Measurements from ENCODE around the gene SEC61A1.

SEC61A1 gene

GRCh38 chr3:128075522-128076482 is 23.6 kb downstream of the SEC61A1 start:
- Histone ChIP-seq H3K79me2 (no peaks in the 10 kb centered on the region), H3K4me1 (peaks cover 16% of the 10 kb centered on the region), H3K4me2 (ENCODE audit: low read length) (peak overlapping the region; percentile 64), H2AFZ (peak overlapping the region; percentile 82), H3K9me3 (ENCODE audit: control insufficient read depth, low read length) (no peaks in the 10 kb centered on the region), H3K27ac (peak overlapping the region; percentile 13), H3K27me3 (ENCODE audit: control insufficient read depth, insufficient read depth, low read length) (no peaks in the 10 kb centered on the region), H3K4me3 (ENCODE audit: low read depth, low read length) (peak overlapping the region; percentile 32), H3K36me3 (ENCODE audit: control insufficient read depth, insufficient read depth, low read length) (no peaks in the 10 kb centered on the region), H3K9ac (no peak overlapping the region)
- TF ChIP-seq CTCF (IDR thresholded peaks at IDR 0.05): peak; percentile 98

GRCh38 chr3:128076483-128077201 is 24.4 kb downstream of the SEC61A1 start:
- Histone ChIP-seq H3K79me2 (no peaks in the 10 kb centered on the region), H3K4me2 (ENCODE audit: low read length) (peak overlapping the region; percentile 64), H2AFZ (peak overlapping the region; percentile 82), H3K9ac (no peak overlapping the region), H3K36me3 (ENCODE audit: control insufficient read depth, insufficient read depth, low read length) (no peaks in the 10 kb centered on the region), H3K27me3 (ENCODE audit: control insufficient read depth, insufficient read depth, low read length) (no peaks in the 10 kb centered on the region), H3K4me3 (ENCODE audit: low read depth, low read length) (peak overlapping the region; percentile 15), H3K27ac (no peak overlapping the region), H3K9me3 (ENCODE audit: control insufficient read depth, low read length) (no peaks in the 10 kb centered on the region), H3K4me1 (peaks cover 16% of the 10 kb centered on the region)
- TF ChIP-seq CTCF (IDR thresholded peaks at IDR 0.05): no peak

- H2AFZ ChIP-seq: peak overlapping the region; percentile 17
- H3K27me3 ChIP-seq (ENCODE audit: control insufficient read depth, insufficient read depth, low read length): no peaks in the 10 kb centered on the region
- peaks cover 11% of the 10 kb centered on the region for H3K4me1 ChIP-seq
- H3K4me2 ChIP-seq (ENCODE audit: low read length): no peak overlapping the region
- TF ChIP-seq CTCF (IDR thresholded peaks at IDR 0.05): no peak
- H3K9ac ChIP-seq: no peak overlapping the region
- H3K36me3 ChIP-seq (ENCODE audit: control insufficient read depth, insufficient read depth, low read length): no peaks in the 10 kb centered on the region
- H3K9me3 ChIP-seq (ENCODE audit: control insufficient read depth, low read length): no peaks in the 10 kb centered on the region
- H3K79me2 ChIP-seq: no peaks in the 10 kb centered on the region
- H3K27ac ChIP-seq: no peak overlapping the region
- no peak overlapping the region for H3K4me3 ChIP-seq (ENCODE audit: low read depth, low read length)
Observed at GRCh38 chr3:128077202-128077624, 25.0 kb downstream of the SEC61A1 start.

- TF ChIP-seq CTCF (IDR thresholded peaks at IDR 0.05): no peak
- Histone ChIP-seq H3K27ac (no peak overlapping the region), H3K9me3 (ENCODE audit: control insufficient read depth, low read length) (no peaks in the 10 kb centered on the region), H3K4me1 (peaks cover 11% of the 10 kb centered on the region), H3K27me3 (ENCODE audit: control insufficient read depth, insufficient read depth, low read length) (no peaks in the 10 kb centered on the region), H2AFZ (no peak overlapping the region), H3K4me3 (ENCODE audit: low read depth, low read length) (no peak overlapping the region), H3K4me2 (ENCODE audit: low read length) (no peak overlapping the region), H3K79me2 (no peaks in the 10 kb centered on the region), H3K9ac (no peak overlapping the region), H3K36me3 (ENCODE audit: control insufficient read depth, insufficient read depth, low read length) (no peaks in the 10 kb centered on the region)
Observed at GRCh38 chr3:128077665-128078064, 25.4 kb downstream of the SEC61A1 start.

Measured in parathyroid adenoma (tissue), 2 donors.